HG02642 (cell line): ENCODE measurements around the gene ERICH6B.

Experiments
- ATAC-seq: cut with Tn5 transposase; IDR thresholded peaks from one replicate; pipeline ENCODE4 v1.9.1; 2021; ENCODE audit warnings: mild to moderate bottlenecking; ENCODE audit not compliant: unreplicated experiment, poor library complexity

Gene ERICH6B

GRCh38 chr13:45510672-45511071 lies 104.9 kb downstream of the ERICH6B start:
- ATAC-seq, result no peak

GRCh38 chr13:45508776-45509175 lies 106.8 kb downstream of the ERICH6B start:
- no peak for ATAC-seq

- ATAC-seq, result no peak
These were observed 108.7 kb downstream of the ERICH6B start for GRCh38 chr13:45506811-45507210.

GRCh38 chr13:45503658-45504057 lies 111.9 kb downstream of the ERICH6B start:
- no peak for ATAC-seq

- ATAC-seq, result no peak
These were observed 114.4 kb downstream of the ERICH6B start for GRCh38 chr13:45501175-45501526.

- no peak for ATAC-seq
These were observed 114.9 kb downstream of the ERICH6B start for GRCh38 chr13:45500492-45501174.

- no peak for ATAC-seq
These were observed 118.6 kb downstream of the ERICH6B start for GRCh38 chr13:45496942-45497341.

GRCh38 chr13:45492538-45492937 lies 123.0 kb downstream of the ERICH6B start:
- no peak for ATAC-seq
